GM19099 (cell line): ENCODE data around the gene BIN2.

ENCODE experiments used
- POLR2A ChIP-seq: IDR thresholded peaks from 3 replicates; pipeline ENCODE4 v1.6.1; 2011; ENCODE audit warnings: low read depth; ENCODE audit not compliant: insufficient read length; ENCODE audit errors: extremely low read depth

BIN2 gene

DNA sequence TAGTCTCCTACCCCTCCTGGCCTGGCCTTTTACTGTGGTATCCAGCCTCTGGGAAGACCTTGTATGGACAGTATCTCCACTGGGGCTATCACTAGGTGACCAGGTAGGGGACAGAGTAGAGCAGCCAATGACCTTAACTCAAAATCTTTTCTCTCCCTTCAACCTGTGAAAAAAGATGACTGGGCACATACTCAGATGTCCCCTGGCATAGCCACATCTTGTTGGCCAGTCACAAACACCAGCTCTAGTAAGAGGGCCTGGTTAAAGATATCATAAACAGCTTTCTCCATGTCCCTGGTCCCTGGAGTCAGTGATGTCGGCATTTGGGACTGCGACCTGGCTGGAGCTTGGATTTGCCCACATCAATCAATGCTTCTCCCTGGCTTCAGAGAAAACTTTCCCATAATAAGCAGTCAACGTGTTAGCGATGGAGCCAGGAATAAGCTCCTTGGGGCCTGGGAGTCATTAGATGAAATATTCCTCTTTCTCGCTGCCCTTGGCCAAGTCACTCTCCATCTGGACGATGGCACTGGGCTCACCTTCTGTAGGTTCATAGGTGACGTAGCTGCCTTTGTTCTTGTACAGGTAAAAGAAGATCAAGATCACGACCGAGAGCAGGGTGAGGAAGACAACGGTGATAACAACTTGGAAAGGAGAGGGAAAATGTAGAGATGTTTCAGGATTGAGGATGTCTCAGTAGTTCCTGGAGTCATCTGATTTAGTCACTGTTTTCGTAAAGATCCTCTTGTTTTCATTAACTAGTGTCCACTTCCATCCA, 78.3 kb downstream of the BIN2 start:
- TF ChIP-seq POLR2A, result no peak

- TF ChIP-seq POLR2A, result no peak
Observed at GRCh38 chr12:51244269-51244668, 79.7 kb downstream of the BIN2 start.

DNA sequence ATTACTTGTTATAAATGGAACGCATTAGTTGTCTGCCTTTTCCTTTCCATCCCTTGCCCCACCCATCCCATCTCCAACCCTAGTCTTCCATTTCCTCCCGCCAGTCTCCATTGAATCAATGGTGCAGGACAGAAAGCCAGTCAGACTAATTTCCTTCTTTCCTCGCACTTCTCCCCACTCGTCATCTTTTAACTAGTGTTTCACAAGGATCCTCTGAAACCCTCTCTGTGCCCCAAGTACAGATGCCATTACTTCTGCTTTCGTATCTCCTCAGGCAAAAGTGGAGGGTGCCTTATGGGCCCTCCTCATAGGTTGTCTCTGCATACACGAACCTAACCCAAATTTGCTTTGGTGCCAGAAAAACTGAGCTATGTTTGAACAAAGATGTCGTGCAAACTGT, 81.1 kb downstream of the BIN2 start:
- no peak for TF ChIP-seq POLR2A

GRCh38 chr12:51242120-51242519, 81.9 kb downstream of the BIN2 start:
- TF ChIP-seq POLR2A, result no peak

DNA sequence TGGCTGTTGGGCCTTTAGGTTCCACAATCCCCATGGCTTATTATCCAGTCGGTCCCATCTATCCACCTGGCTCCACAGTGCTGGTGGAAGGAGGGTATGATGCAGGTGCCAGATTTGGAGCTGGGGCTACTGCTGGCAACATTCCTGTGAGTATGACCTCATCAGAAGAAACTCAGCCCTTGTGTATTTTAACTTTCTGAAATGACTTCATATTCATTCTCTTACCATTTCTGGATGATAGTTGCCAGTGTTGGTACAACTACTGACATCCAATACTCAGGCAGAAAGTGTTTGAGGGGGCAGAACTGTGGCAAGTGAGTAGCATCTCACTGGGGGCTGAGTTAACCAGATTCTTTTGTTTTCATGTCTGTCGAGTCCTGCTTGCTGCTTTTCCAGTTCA, 83.0 kb downstream of the BIN2 start:
- TF ChIP-seq POLR2A, result no peak

- peak; percentile 90 for TF ChIP-seq POLR2A
Observed at GRCh38 chr12:51238510-51239334, 85.3 kb downstream of the BIN2 start, which contains the start of gene DAZAP2. TSS of gene DAZAP2 (plus strand) at chr12:51238826. CDS start at chr12:51238908, 82 bp downstream.

DNA sequence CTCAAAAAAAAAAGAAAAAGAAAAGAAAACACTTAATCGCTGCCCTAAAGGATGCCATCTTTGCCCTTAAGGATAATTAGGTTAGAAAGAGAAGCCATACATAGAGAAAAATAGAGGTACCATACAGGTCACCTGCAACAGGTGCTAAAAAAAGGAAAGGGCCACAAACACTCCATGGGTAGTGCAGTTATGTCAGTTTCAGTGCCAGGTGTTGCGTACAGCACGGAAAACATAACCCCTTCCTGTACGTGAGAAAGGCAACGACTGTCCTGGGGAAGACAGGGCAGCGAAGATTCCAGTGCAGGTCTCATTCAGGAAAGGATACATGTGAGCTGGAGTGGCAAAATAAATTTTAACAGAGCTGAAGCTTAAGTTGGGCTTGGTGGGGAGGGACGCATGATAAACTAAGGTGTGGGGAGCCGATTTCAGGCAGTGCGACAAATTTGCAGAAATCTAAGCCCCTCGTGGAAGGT, 85.9 kb downstream of the BIN2 start:
- TF ChIP-seq POLR2A, result no peak

DNA sequence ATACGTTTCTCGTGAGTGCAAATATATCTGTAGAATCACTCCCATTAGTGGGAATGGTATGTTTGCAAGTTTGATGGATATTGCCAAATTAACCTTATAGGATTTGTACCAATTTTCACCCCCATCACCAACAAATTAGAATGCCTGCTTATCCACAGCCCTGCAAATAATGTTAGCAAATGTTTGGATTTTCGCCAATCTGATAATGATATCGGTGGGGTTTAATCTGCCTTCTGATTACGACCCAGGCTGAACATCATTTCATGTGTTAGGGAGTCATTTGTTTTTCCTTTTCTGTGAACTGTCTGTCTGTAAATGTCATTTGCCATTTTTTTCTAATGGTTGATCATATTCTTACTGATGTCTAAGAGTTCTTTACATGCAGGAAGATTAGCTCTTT, 89.4 kb downstream of the BIN2 start:
- TF ChIP-seq POLR2A, result no peak

DNA sequence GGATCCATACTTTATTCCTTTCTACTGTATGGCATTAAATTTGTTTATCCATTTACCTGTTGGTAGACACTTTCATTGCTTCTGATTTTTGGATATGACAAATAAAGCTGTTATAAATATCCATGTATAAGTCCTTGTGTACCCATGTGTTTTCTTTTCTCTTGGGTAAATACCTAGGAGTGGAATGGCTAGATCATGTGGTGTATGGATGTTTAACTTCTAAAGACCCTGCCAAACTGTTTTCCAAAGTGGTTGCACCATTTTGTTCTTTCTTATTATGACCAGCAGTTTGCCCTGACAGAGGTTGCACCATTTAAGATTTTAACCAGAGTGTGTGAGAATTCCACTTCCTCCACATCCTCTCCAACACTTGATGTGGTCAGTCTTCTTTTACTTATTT, 91.3 kb downstream of the BIN2 start:
- TF ChIP-seq POLR2A, result no peak
